Endodermal cell (in vitro differentiated cells): ENCODE results near the gene ATP9A. TPM values are rescaled to one million over a fixed set of nuclear protein-coding genes. Genes with fewer than 3 reads are reported as not detected.

Source experiments
- DNase-seq: peaks from one replicate; pipeline ENCODE4 v3.0.0-alpha.2; 2017
- H3K27ac ChIP-seq: 2 replicates; pipeline ENCODE4 v1.5.1; 2013; ENCODE audit warnings: mild to moderate bottlenecking, low read depth, low read length, moderate library complexity
- H3K27me3 ChIP-seq: 2 replicates; pipeline ENCODE4 v1.6.1; 2013; ENCODE audit warnings: mild to moderate bottlenecking, low read length, moderate library complexity; ENCODE audit not compliant: insufficient read depth, control insufficient read depth, poor library complexity, severe bottlenecking
- H3K36me3 ChIP-seq: 2 replicates; pipeline ENCODE4 v1.7.0; 2013; ENCODE audit warnings: mild to moderate bottlenecking, low read length, moderate library complexity; ENCODE audit not compliant: control insufficient read depth, insufficient read depth
- H3K4me1 ChIP-seq: one replicate; pipeline ENCODE4 v1.7.0; 2013; ENCODE audit warnings: low read length; ENCODE audit not compliant: control insufficient read depth, insufficient read depth
- H3K4me3 ChIP-seq: 2 replicates; pipeline ENCODE4 v1.5.1; 2013; ENCODE audit warnings: mild to moderate bottlenecking, low read length, moderate library complexity
- H3K9ac ChIP-seq: 2 replicates; pipeline ENCODE4 v1.6.1; 2013; ENCODE audit warnings: mild to moderate bottlenecking, low read length, moderate library complexity; ENCODE audit not compliant: poor library complexity, severe bottlenecking; ENCODE audit errors: extremely low read depth
- H3K9me3 ChIP-seq: 2 replicates; pipeline ENCODE4 v1.6.1; 2013; ENCODE audit warnings: mild to moderate bottlenecking, low read length, moderate library complexity; ENCODE audit not compliant: control insufficient read depth
- H3K27ac Mint-ChIP-seq: 2 replicates; pipeline ENCODE4 v1.8.0; 2020; ENCODE audit warnings: mixed read lengths
- H3K27me3 Mint-ChIP-seq: 2 replicates; pipeline ENCODE4 v1.8.0; 2021; ENCODE audit warnings: mild to moderate bottlenecking, mixed read lengths; ENCODE audit not compliant: insufficient read depth
- H3K36me3 Mint-ChIP-seq: 2 replicates; pipeline ENCODE4 v1.8.0; 2020; ENCODE audit warnings: low read depth, mixed read lengths
- H3K4me1 Mint-ChIP-seq: 2 replicates; pipeline ENCODE4 v1.8.0; 2020; ENCODE audit warnings: mixed read lengths
- H3K4me3 Mint-ChIP-seq: 2 replicates; pipeline ENCODE4 v1.8.0; 2020; ENCODE audit warnings: mild to moderate bottlenecking, moderate library complexity, mixed read lengths
- H3K9me3 Mint-ChIP-seq: 2 replicates; pipeline ENCODE4 v1.8.0; 2020; ENCODE audit warnings: mild to moderate bottlenecking, mixed read lengths
- WGBS, 2 experiments: methylation state at CpG; one replicate each; pipeline versions ENCODE4 v1.1.5 to v1.1.7; 2013; ENCODE audit warnings: missing lambda C conversion rate in 2 of 2, mixed read lengths in 1 of 2; ENCODE audit not compliant: insufficient coverage in 1 of 2, insufficient read length in 1 of 2; 5-methylcytosine and 5-hydroxymethylcytosine counted together
- total RNA-seq, 2 donors: library from RNA; stranded (reverse); fragmentation: NEBNext Ultra II Directional in 1 of 2; extraction: Animal tissue kit (Norgen Biotek cat#: 25700) in 1 of 2; gene quantifications; 2 replicates in 1 of 2; 3 replicates in 1 of 2; pipeline ENCODE4 v1.2.1, GENCODE V29; 2021
- TF ChIP-seq, protein P1 (sequence below): fragments of 200-600 bp; sonication (generic); conservative IDR thresholded peaks from 2 replicates; pipeline ENCODE4 v1.5.0; 2021; ENCODE audit warnings: antibody characterized with exemption, mild to moderate bottlenecking

The ATP9A gene
- total RNA-seq, 2 donors from 2014 or later: 26.7 to 27.9 TPM

DNA sequence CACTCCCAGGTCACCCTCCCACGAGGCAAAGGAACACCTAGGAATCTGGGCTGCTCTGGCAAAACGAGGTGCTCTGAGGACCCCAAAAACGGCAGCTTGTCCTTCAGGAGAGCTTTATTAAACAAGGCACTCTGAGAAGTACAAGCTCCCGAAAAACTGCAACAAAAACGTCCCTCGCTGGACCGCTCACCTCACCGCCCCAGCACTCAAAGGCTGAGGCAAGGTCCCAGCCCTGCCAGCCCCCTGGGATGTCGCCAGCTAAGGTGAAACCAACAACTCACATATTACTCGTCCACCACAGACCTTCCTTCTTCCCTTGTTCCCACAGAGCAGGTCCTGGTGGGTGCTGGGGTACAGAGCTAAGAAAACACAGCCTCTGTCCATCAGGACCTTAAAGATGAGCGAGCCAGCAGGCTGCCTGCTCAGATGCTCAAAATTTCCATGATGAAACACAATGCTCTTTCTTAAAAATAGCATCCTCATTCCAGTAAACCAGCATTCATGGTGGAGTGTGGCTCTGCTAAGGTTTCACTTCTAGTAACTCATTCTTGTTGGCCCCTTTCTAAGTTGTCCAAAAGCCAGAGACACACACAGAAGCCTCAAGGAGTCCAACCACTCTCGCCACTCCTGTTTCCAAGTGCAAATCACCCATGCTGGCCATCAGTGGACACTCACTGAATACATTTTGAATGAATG lies 35.9 kb downstream of the ATP9A start:
- no peaks in the 10 kb centered on the region for H3K9me3 ChIP-seq
- H3K4me1 ChIP-seq: no peaks in the 10 kb centered on the region
- DNase-seq: no peak
- Mint-ChIP-seq H3K4me1 (peaks cover 6% of the 10 kb centered on the region), H3K9me3 (no peaks in the 10 kb centered on the region), H3K36me3 (peaks cover 22% of the 10 kb centered on the region), H3K4me3 (no peak overlapping the region), H3K27ac (no peak overlapping the region), H3K27me3 (no peaks in the 10 kb centered on the region)
- peaks cover 11% of the 10 kb centered on the region for H3K36me3 ChIP-seq
- H3K27me3 ChIP-seq: no peaks in the 10 kb centered on the region
- no peak overlapping the region for H3K27ac ChIP-seq
- H3K4me3 ChIP-seq: no peak overlapping the region
- no peak overlapping the region for H3K9ac ChIP-seq
- 89 to 100% methylated on average over 4 to 12 of the region's 12 CpGs for WGBS, 2 experiments
- TF ChIP-seq, protein P1, sequence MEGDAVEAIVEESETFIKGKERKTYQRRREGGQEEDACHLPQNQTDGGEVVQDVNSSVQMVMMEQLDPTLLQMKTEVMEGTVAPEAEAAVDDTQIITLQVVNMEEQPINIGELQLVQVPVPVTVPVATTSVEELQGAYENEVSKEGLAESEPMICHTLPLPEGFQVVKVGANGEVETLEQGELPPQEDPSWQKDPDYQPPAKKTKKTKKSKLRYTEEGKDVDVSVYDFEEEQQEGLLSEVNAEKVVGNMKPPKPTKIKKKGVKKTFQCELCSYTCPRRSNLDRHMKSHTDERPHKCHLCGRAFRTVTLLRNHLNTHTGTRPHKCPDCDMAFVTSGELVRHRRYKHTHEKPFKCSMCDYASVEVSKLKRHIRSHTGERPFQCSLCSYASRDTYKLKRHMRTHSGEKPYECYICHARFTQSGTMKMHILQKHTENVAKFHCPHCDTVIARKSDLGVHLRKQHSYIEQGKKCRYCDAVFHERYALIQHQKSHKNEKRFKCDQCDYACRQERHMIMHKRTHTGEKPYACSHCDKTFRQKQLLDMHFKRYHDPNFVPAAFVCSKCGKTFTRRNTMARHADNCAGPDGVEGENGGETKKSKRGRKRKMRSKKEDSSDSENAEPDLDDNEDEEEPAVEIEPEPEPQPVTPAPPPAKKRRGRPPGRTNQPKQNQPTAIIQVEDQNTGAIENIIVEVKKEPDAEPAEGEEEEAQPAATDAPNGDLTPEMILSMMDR: no peak

DNA sequence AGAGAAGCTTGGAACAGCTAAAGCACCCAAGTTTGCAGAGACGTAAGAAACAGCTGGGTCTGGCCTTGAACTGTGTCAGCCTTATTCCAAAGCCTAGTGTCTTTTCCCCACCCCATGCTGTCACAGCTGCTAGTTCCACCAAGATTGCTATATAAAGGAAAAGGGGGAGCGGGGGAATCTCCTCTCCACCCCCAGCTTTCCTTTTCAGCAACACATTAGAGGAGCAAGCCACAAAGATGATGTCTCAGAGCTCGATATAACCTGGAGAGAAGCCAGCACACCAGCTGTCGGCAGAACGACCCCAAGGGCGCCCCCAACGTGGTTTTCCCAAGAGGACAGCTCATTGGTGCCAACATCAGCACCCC lies 36.5 kb downstream of the ATP9A start:
- 89 to 100% methylated on average over 1 to 7 of the region's 7 CpGs for WGBS, 2 experiments
- TF ChIP-seq, protein P1: no peak
- Mint-ChIP-seq H3K4me1 (peaks cover 6% of the 10 kb centered on the region), H3K36me3 (peaks cover 25% of the 10 kb centered on the region), H3K9me3 (no peaks in the 10 kb centered on the region), H3K27ac (no peak overlapping the region), H3K4me3 (no peak overlapping the region), H3K27me3 (no peaks in the 10 kb centered on the region)
- H3K9ac ChIP-seq: no peak overlapping the region
- no peak overlapping the region for H3K4me3 ChIP-seq
- no peaks in the 10 kb centered on the region for H3K9me3 ChIP-seq
- no peaks in the 10 kb centered on the region for H3K4me1 ChIP-seq
- H3K27ac ChIP-seq: no peak overlapping the region
- H3K27me3 ChIP-seq: no peaks in the 10 kb centered on the region
- H3K36me3 ChIP-seq: peaks cover 11% of the 10 kb centered on the region
- DNase-seq: no peak

DNA sequence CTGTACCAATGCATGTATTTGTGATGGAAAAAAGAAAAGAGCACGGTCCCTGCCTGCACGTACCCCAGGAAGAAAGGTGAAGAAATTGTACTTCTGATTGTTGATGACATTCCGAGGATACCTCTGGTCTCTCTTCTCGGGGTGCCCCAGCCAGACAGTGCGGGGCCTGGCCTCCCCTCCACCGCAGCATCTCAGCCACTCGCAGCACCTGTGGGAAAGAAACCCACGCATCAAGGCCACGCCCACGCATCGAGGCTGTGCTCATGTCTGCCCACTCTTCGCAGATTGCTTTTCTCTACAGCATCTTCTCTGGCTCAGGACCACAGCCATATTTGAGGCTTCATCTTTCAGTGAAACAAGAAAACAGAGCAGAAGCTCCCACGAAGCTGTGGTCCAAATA lies 38.4 kb downstream of the ATP9A start:
- 93 to 95% methylated on average over 7 to 13 of the region's 13 CpGs for WGBS, 2 experiments
- Histone ChIP-seq H3K9me3 (no peaks in the 10 kb centered on the region), H3K27ac (no peak overlapping the region), H3K36me3 (peaks cover 15% of the 10 kb centered on the region), H3K9ac (no peak overlapping the region), H3K4me3 (no peak overlapping the region), H3K27me3 (no peaks in the 10 kb centered on the region), H3K4me1 (no peaks in the 10 kb centered on the region)
- Mint-ChIP-seq H3K4me1 (no peaks in the 10 kb centered on the region), H3K4me3 (no peak overlapping the region), H3K27ac (peak overlapping the region; percentile 13), H3K36me3 (peaks cover 34% of the 10 kb centered on the region), H3K27me3 (no peaks in the 10 kb centered on the region), H3K9me3 (no peaks in the 10 kb centered on the region)
- TF ChIP-seq, protein P1: no peak
- DNase-seq: no peak
